Measurements from ENCODE around the gene CAD. TPM values are rescaled to one million over a fixed set of nuclear protein-coding genes. Genes with fewer than 3 reads are reported as not detected.
"Not testable (repeated sequence)": the region's sequence is repeated elsewhere in the genome, so short reads cannot be mapped to it uniquely, and the experiment has no call there.

Gene CAD
- total and polyA plus RNA-seq, 2 donors (not counting 1 experiment from before 2014, with no cell fraction given) = 11.9 to 32.0 TPM

- no peak overlapping the region for H3K4me2 ChIP-seq (ENCODE audit: extremely low read depth, insufficient read depth, low read length)
- no peak overlapping the region for H3K27ac ChIP-seq (ENCODE audit: insufficient read depth, low read length)
- no peak overlapping the region for H3K4me3 ChIP-seq (replicated peaks in 1 of 4; ENCODE audit: control extremely low read depth in 1 of 4, insufficient read depth in 1 of 4, low read depth in 3 of 4, low read length in 4 of 4)
- TF ChIP-seq EZH2 (IDR thresholded peaks at IDR 0.05; ENCODE audit: low read length, missing control alignments) = no peak
- no peak for TF ChIP-seq CTCF (conservative IDR thresholded peaks at IDR 0.05 in 1 of 2, IDR thresholded peaks at IDR 0.05 in 1 of 2; ENCODE audit: low read depth in 1 of 2, low read length in 2 of 2)
- H3K27me3 ChIP-seq (ENCODE audit: control insufficient read depth, insufficient read depth, low read length) = peaks cover 14% of the 10 kb centered on the region
- DNase-seq (ENCODE audit: low read depth in 2 of 2) = peak in 1 of 2 donors; percentile 19
- no peak overlapping the region for H3K9ac ChIP-seq (ENCODE audit: insufficient read depth, low read length)
- no peak overlapping the region for H2AFZ ChIP-seq (ENCODE audit: low read length)
- H3K4me1 ChIP-seq (ENCODE audit: control insufficient read depth, extremely low read depth, insufficient read depth, low read length) = no peaks in the 10 kb centered on the region
- H4K20me1 ChIP-seq (ENCODE audit: control insufficient read depth, extremely low read depth, insufficient read depth, low read length) = no peaks in the 10 kb centered on the region
- no peaks in the 10 kb centered on the region for H3K79me2 ChIP-seq (ENCODE audit: control insufficient read depth, insufficient read depth, low read length)
- H3K9me3 ChIP-seq (ENCODE audit: control insufficient read depth, insufficient read depth, low read depth, low read length) = no peaks in the 10 kb centered on the region
- no peaks in the 10 kb centered on the region for H3K36me3 ChIP-seq (ENCODE audit: control insufficient read depth, insufficient read depth, low read length)
Observed at GRCh38 chr2:27174638-27175037, 42.5 kb upstream of the CAD start.

- no peak overlapping the region for H2AFZ ChIP-seq (ENCODE audit: low read length)
- H3K9me3 ChIP-seq (ENCODE audit: control insufficient read depth, insufficient read depth, low read depth, low read length) = no peaks in the 10 kb centered on the region
- TF ChIP-seq CTCF (conservative IDR thresholded peaks at IDR 0.05 in 1 of 2, IDR thresholded peaks at IDR 0.05 in 1 of 2; ENCODE audit: low read depth in 1 of 2, low read length in 2 of 2) (no peak), EZH2 (IDR thresholded peaks at IDR 0.05; ENCODE audit: low read length, missing control alignments) (no peak)
- peaks cover 12% of the 10 kb centered on the region for H3K27me3 ChIP-seq (ENCODE audit: control insufficient read depth, insufficient read depth, low read length)
- no peaks in the 10 kb centered on the region for H3K36me3 ChIP-seq (ENCODE audit: control insufficient read depth, insufficient read depth, low read length)
- no peak overlapping the region for H3K4me3 ChIP-seq (replicated peaks in 1 of 4; ENCODE audit: control extremely low read depth in 1 of 4, insufficient read depth in 1 of 4, low read depth in 3 of 4, low read length in 4 of 4)
- no peaks in the 10 kb centered on the region for H3K79me2 ChIP-seq (ENCODE audit: control insufficient read depth, insufficient read depth, low read length)
- H4K20me1 ChIP-seq (ENCODE audit: control insufficient read depth, extremely low read depth, insufficient read depth, low read length) = no peaks in the 10 kb centered on the region
- H3K4me1 ChIP-seq (ENCODE audit: control insufficient read depth, extremely low read depth, insufficient read depth, low read length) = no peaks in the 10 kb centered on the region
- H3K4me2 ChIP-seq (ENCODE audit: extremely low read depth, insufficient read depth, low read length) = no peak overlapping the region
- no peak overlapping the region for H3K27ac ChIP-seq (ENCODE audit: insufficient read depth, low read length)
- H3K9ac ChIP-seq (ENCODE audit: insufficient read depth, low read length) = no peak overlapping the region
- peak in 1 of 2 donors; percentile 49 for DNase-seq (ENCODE audit: low read depth in 2 of 2)
Observed at GRCh38 chr2:27175330-27175729, 41.8 kb upstream of the CAD start.

GRCh38 chr2:27175781-27176180, 41.4 kb upstream of the CAD start:
- not testable (repeated sequence) for H3K36me3 ChIP-seq (ENCODE audit: control insufficient read depth, insufficient read depth, low read length); H3K4me3 ChIP-seq (replicated peaks in 1 of 4; ENCODE audit: control extremely low read depth in 1 of 4, insufficient read depth in 1 of 4, low read depth in 3 of 4, low read length in 4 of 4); DNase-seq (ENCODE audit: low read depth in 2 of 2); H3K27me3 ChIP-seq (ENCODE audit: control insufficient read depth, insufficient read depth, low read length); H3K4me1 ChIP-seq (ENCODE audit: control insufficient read depth, extremely low read depth, insufficient read depth, low read length); H3K27ac ChIP-seq (ENCODE audit: insufficient read depth, low read length); H3K4me2 ChIP-seq (ENCODE audit: extremely low read depth, insufficient read depth, low read length); H3K79me2 ChIP-seq (ENCODE audit: control insufficient read depth, insufficient read depth, low read length); H4K20me1 ChIP-seq (ENCODE audit: control insufficient read depth, extremely low read depth, insufficient read depth, low read length); H3K9me3 ChIP-seq (ENCODE audit: control insufficient read depth, insufficient read depth, low read depth, low read length); H3K9ac ChIP-seq (ENCODE audit: insufficient read depth, low read length); H2AFZ ChIP-seq (ENCODE audit: low read length)
